GM23338 (cell line): ENCODE results near the gene DYNLT4.
A peak's percentile ranks its signal among the peaks of the same experiment; 100 is the strongest.

Experiments
- EZH2 ChIP-seq: fragments of 200-600 bp; sonication (generic); IDR thresholded peaks from one replicate; pipeline ENCODE4 v1.8.0; 2017; ENCODE audit warnings: antibody characterized with exemption, mild to moderate bottlenecking, low read depth; ENCODE audit not compliant: unreplicated experiment
- POLR2AphosphoS5 ChIP-seq: IDR thresholded peaks from 2 replicates; pipeline ENCODE4 v1.6.1; 2016; ENCODE audit warnings: antibody characterized with exemption, low read depth
- TF ChIP-seq, protein P1 (sequence below), 2 experiments: fragments of 200-600 bp in 1 of 2; sonication (generic) in 1 of 2; conservative IDR thresholded peaks; 2 replicates each; pipeline versions ENCODE4 v1.5.1 to v1.6.1; 2016 to 2017; ENCODE audit warnings: antibody characterized with exemption in 2 of 2, low read depth in 2 of 2, mild to moderate bottlenecking in 2 of 2, moderate library complexity in 1 of 2
- TF ChIP-seq, protein P2 (sequence below): IDR thresholded peaks from one replicate; pipeline ENCODE4 v1.6.1; 2018; ENCODE audit warnings: antibody characterized with exemption; ENCODE audit not compliant: unreplicated experiment

DNA sequence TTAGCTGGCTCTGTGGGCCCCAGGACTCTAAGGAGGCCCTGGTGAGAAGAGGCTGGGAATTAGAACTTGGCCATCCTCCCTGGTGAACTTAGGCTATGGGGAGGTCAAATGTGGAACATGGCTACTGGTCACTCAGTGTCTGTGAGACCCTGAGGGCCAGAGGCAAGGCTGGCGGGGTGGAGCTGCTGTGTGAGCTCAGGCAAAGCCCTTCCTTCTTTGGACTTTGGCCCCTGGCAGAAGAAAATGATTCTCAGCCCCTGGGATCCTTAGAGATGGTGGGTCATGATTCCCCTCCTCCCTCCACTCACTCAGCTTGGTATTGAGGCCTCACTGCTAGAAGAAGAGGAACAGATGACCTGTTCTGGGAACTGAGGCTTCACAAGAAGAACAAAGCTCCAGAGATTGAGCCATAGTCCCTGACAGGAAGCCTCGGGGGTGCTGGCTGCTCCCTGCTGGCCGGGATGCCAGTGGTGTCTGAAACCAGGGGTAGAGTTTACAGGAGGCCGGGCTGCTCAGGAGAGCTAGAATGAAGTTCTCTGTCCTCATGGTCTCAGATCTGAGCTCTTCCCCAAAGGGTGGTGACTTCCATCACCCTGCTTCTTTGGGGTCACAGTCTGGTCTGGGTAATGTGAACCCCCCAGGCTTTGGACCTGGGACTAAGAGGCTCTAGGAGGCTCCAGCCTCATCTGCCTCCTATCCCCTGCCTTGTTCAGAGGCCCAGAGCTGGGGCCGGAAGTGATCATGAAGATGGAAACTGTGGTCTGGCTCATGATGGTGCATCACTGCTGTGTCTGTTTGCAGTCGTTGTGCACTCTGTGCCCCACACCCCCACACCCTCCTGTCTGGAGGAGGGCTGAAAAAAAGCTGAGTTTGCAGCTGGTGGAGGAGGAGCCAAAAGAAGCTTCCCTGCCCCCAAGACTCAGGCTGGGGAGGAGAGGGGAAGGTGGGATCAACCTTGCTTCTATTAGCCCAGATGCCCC, 2.1 kb upstream of the DYNLT4 start:
- TF ChIP-seq, protein P1, sequence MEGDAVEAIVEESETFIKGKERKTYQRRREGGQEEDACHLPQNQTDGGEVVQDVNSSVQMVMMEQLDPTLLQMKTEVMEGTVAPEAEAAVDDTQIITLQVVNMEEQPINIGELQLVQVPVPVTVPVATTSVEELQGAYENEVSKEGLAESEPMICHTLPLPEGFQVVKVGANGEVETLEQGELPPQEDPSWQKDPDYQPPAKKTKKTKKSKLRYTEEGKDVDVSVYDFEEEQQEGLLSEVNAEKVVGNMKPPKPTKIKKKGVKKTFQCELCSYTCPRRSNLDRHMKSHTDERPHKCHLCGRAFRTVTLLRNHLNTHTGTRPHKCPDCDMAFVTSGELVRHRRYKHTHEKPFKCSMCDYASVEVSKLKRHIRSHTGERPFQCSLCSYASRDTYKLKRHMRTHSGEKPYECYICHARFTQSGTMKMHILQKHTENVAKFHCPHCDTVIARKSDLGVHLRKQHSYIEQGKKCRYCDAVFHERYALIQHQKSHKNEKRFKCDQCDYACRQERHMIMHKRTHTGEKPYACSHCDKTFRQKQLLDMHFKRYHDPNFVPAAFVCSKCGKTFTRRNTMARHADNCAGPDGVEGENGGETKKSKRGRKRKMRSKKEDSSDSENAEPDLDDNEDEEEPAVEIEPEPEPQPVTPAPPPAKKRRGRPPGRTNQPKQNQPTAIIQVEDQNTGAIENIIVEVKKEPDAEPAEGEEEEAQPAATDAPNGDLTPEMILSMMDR (conservative IDR thresholded peaks at IDR 0.05; ENCODE audit: low read depth in 2 of 2): 0 out of 4 replicates have a peak, but pooled peaks of 1 of the 2 experiments have one; percentile 1
- TF ChIP-seq EZH2: no peak
- no peak for TF ChIP-seq POLR2AphosphoS5
- TF ChIP-seq, protein P2, sequence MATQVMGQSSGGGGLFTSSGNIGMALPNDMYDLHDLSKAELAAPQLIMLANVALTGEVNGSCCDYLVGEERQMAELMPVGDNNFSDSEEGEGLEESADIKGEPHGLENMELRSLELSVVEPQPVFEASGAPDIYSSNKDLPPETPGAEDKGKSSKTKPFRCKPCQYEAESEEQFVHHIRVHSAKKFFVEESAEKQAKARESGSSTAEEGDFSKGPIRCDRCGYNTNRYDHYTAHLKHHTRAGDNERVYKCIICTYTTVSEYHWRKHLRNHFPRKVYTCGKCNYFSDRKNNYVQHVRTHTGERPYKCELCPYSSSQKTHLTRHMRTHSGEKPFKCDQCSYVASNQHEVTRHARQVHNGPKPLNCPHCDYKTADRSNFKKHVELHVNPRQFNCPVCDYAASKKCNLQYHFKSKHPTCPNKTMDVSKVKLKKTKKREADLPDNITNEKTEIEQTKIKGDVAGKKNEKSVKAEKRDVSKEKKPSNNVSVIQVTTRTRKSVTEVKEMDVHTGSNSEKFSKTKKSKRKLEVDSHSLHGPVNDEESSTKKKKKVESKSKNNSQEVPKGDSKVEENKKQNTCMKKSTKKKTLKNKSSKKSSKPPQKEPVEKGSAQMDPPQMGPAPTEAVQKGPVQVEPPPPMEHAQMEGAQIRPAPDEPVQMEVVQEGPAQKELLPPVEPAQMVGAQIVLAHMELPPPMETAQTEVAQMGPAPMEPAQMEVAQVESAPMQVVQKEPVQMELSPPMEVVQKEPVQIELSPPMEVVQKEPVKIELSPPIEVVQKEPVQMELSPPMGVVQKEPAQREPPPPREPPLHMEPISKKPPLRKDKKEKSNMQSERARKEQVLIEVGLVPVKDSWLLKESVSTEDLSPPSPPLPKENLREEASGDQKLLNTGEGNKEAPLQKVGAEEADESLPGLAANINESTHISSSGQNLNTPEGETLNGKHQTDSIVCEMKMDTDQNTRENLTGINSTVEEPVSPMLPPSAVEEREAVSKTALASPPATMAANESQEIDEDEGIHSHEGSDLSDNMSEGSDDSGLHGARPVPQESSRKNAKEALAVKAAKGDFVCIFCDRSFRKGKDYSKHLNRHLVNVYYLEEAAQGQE: no peak
